SK-N-SH treated with all-trans-retinoic acid at 6 μM for 48 hours (cell line): Measurements from ENCODE around the gene SLC12A7.

Experiments
- ARNTL ChIP-seq: fragments of 450-650 bp; formaldehyde crosslinking; IDR thresholded peaks from 2 replicates; pipeline ENCODE4 v1.5.0; 2020; ENCODE audit warnings: low read depth, mild to moderate bottlenecking, moderate library complexity, borderline replicate concordance
- GLIS3 ChIP-seq: fragments of 250-450 bp; sonication (Bioruptor Pico); IDR thresholded peaks from 2 replicates; pipeline ENCODE4 v1.5.0; 2020; ENCODE audit warnings: mild to moderate bottlenecking, moderate library complexity
- ISL1 ChIP-seq: fragments of 250-450 bp; sonication (Bioruptor Pico); IDR thresholded peaks from 2 replicates; pipeline ENCODE4 v2.1.2; 2022; ENCODE audit warnings: mild to moderate bottlenecking, moderate library complexity
- OSR1 ChIP-seq: fragments of 250-450 bp; sonication (Bioruptor Pico); IDR thresholded peaks from 2 replicates; pipeline ENCODE4 v1.8.0; 2022; ENCODE audit warnings: moderate library complexity, mild to moderate bottlenecking, inconsistent platforms
- RARB ChIP-seq: fragments of 250-450 bp; sonication (Bioruptor Pico); IDR thresholded peaks from 2 replicates; pipeline ENCODE4 v1.8.0; 2021; ENCODE audit warnings: mild to moderate bottlenecking, moderate library complexity
- TCF4 ChIP-seq: fragments of 250-450 bp; sonication (Bioruptor Pico); IDR thresholded peaks from 2 replicates; pipeline ENCODE4 v1.8.0; 2021; ENCODE audit warnings: mild to moderate bottlenecking, moderate library complexity, borderline replicate concordance
- ZFP30 ChIP-seq: fragments of 450-650 bp; formaldehyde crosslinking; IDR thresholded peaks from 2 replicates; pipeline ENCODE4 v1.5.0; 2022; ENCODE audit warnings: mild to moderate bottlenecking, moderate library complexity
- ZNF8 ChIP-seq: fragments of 450-650 bp; formaldehyde crosslinking; IDR thresholded peaks from 2 replicates; pipeline ENCODE4 v1.5.0; 2020; ENCODE audit warnings: mild to moderate bottlenecking, moderate library complexity
- TF ChIP-seq, protein P1 (sequence below): fragments of 250-450 bp; sonication (Bioruptor Pico); IDR thresholded peaks from 2 replicates; pipeline ENCODE4 v1.8.0; 2020; ENCODE audit warnings: mild to moderate bottlenecking, moderate library complexity, borderline replicate concordance
- TF ChIP-seq, protein P2 (sequence below): fragments of 250-450 bp; sonication (Bioruptor Pico); IDR thresholded peaks from 2 replicates; pipeline ENCODE4 v1.8.0; 2021; ENCODE audit warnings: low read depth, mild to moderate bottlenecking, moderate library complexity, borderline replicate concordance

DNA sequence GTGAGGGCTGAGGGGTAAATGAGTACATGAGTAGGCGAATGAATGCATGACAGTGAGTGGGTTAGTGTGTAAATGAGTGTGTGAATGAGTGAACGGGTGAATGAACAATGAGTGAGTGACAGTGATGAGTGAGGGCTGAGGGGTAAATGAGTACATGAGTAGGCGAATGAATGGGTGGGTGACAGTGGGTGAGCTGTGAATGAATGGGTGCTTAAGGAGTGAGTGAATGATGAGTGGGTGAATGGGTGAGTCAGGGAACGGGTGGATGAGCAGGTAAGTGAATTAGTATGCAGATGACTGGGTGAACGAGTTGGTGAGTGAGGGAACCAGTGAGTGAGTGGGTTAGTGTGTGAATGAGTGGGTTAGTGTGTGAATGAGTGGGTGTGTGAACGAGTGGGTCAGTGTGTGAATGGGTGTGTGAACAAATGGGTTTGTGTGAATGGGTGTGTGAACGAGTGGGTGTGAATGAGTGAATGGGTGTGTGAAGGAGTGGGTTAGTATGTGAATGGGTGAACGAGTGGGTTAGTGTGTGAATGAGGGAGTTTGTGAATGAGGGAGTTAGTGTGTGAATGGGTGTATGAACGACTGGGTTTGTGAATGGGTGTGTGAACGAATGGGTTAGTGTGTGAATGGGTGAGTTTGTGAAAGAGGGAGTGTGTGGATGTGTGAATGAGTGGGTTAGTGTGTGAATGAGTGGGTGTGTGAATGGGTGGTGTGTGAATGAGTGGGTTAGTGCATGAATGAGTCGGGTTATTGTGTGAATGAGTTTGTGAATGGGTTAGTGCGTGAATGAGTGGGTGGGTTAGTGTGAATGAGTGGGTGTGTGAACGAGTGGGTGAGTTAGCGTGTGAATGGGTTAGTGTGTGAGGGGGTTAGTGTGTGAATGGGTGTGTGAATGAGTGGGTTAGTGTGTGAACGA is 70.4 kb downstream of the SLC12A7 start:
- TF ChIP-seq ZNF8, result no peak
- TF ChIP-seq, protein P1, sequence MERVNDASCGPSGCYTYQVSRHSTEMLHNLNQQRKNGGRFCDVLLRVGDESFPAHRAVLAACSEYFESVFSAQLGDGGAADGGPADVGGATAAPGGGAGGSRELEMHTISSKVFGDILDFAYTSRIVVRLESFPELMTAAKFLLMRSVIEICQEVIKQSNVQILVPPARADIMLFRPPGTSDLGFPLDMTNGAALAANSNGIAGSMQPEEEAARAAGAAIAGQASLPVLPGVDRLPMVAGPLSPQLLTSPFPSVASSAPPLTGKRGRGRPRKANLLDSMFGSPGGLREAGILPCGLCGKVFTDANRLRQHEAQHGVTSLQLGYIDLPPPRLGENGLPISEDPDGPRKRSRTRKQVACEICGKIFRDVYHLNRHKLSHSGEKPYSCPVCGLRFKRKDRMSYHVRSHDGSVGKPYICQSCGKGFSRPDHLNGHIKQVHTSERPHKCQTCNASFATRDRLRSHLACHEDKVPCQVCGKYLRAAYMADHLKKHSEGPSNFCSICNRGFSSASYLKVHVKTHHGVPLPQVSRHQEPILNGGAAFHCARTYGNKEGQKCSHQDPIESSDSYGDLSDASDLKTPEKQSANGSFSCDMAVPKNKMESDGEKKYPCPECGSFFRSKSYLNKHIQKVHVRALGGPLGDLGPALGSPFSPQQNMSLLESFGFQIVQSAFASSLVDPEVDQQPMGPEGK (CRISPR knock-in tag), result no peak
- no peak for TF ChIP-seq TCF4 (CRISPR knock-in tag)
- no peak for TF ChIP-seq RARB (CRISPR knock-in tag)
- TF ChIP-seq ISL1 (CRISPR knock-in tag), result no peak
- no peak for TF ChIP-seq GLIS3 (CRISPR knock-in tag)
- TF ChIP-seq, protein P2, sequence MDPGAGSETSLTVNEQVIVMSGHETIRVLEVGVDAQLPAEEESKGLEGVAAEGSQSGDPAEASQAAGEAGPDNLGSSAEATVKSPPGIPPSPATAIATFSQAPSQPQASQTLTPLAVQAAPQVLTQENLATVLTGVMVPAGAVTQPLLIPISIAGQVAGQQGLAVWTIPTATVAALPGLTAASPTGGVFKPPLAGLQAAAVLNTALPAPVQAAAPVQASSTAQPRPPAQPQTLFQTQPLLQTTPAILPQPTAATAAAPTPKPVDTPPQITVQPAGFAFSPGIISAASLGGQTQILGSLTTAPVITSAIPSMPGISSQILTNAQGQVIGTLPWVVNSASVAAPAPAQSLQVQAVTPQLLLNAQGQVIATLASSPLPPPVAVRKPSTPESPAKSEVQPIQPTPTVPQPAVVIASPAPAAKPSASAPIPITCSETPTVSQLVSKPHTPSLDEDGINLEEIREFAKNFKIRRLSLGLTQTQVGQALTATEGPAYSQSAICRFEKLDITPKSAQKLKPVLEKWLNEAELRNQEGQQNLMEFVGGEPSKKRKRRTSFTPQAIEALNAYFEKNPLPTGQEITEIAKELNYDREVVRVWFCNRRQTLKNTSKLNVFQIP (CRISPR knock-in tag), result no peak
- TF ChIP-seq ARNTL, result no peak
- TF ChIP-seq ZFP30, result no peak
- no peak for TF ChIP-seq OSR1
